Measurements from ENCODE around the gene TENT4B. TPM values are rescaled to one million over a fixed set of nuclear protein-coding genes. Genes with fewer than 3 reads are reported as not detected.

Gene TENT4B
- total RNA-seq: 10 to 100 TPM; 12.8 to 14.1 TPM
- polyA plus RNA-seq (2013, experiment 1 of 2): 9.3 TPM
- polyA plus RNA-seq (2013, experiment 2 of 2): 8.9 TPM
- long read RNA-seq, experiment 1, partial matches to known transcripts: 4 of 7 reads
- long read RNA-seq, experiment 1, other reads (novel, unspliced or antisense): 3 of 7 reads
- long read RNA-seq, experiment 2, full-length matches to known transcripts: 2 of 16 reads
- long read RNA-seq, experiment 2, partial matches to known transcripts: 10 of 16 reads
- long read RNA-seq, experiment 2, other reads (novel, unspliced or antisense): 4 of 16 reads
- long read RNA-seq, experiment 3, partial matches to known transcripts: 0 of 2 reads
- long read RNA-seq, experiment 3, other reads (novel, unspliced or antisense): 2 of 2 reads
- long read RNA-seq, experiment 4, partial matches to known transcripts: 4 of 4 reads
- long read RNA-seq, experiment 4, other reads (novel, unspliced or antisense): 0 of 4 reads

DNA sequence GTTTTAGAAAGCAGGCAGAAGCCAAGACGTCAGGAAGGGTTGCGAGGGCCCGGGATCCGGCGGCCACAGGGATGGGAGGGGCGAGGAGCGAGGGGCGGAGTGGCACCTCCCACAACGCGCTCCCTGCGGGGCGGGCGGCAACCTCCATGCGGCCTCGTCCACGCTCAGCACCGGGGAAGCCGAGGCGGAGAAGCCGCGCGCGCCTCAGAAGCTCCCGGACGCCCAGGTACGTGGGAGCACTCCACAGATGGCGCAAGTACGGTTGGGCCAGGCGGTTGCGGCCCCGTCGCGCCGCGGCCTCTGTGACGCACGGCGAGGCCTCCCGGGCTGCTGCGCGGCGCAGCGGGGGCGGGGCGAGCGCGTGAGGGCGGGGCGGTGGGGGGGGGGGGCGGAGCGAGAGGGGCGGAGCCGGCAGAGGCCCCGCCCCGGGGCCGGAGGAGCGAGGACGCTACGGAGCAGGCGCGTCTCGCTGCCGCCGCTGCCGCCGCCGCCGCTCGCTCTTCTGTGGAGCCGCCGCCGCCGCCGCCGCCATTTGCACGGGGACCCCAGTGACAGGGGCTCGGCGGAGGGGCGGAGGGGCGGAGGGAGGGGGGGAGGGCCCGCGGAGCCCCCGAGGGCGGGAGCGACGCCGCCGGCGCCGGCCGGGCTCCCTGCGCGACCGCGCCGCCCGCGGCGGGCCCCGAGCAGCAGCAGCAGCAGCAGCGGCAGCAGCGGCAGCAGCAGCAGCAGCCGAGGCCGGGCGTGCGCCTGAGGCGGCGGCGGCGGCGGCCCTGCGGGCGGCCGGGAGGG lies at the start of gene TENT4B:
Gene TENT4B (plus strand): TSS at position 500 of the 789 bp plus-strand sequence. CDS start 316 bp downstream, outside the sequence.
- peaks cover 17% of the 10 kb centered on the region for H3K4me1 Mint-ChIP-seq
- Histone ChIP-seq H3K9me3 (ENCODE audit: control insufficient read depth, low read length) (no peaks in the 10 kb centered on the region), H3K36me3 (ENCODE audit: control insufficient read depth, insufficient read depth, low read length) (no peaks in the 10 kb centered on the region), H3K4me3 (ENCODE audit: low read length) (peak within 1 kb of the TSS; percentile 93), H3K27ac (ENCODE audit: low read depth, low read length) (peak within 1 kb of the TSS; percentile 89), H3K4me1 (ENCODE audit: control insufficient read depth, insufficient read depth, low read length) (no peaks in the 10 kb centered on the region), H3K27me3 (ENCODE audit: control insufficient read depth, insufficient read depth, low read length, poor library complexity, severe bottlenecking) (no peaks in the 10 kb centered on the region), H3K9ac (ENCODE audit: extremely low read depth, low read length, poor library complexity, severe bottlenecking) (peak within 1 kb of the TSS; percentile 80)
- peak; percentile 93 for DNase-seq
- 1% methylated on average over 37 to 88 of the region's 114 CpGs for WGBS, 2 experiments (ENCODE audit: insufficient coverage in 1 of 2, insufficient read length in 1 of 2)
- TF ChIP-seq CTCF (conservative IDR thresholded peaks at IDR 0.05): no peak
- H3K4me3 Mint-ChIP-seq: peak within 1 kb of the TSS; percentile 72
- H3K36me3 Mint-ChIP-seq (ENCODE audit: low read depth): peaks cover 3% of the 10 kb centered on the region
- no peaks in the 10 kb centered on the region for H3K9me3 Mint-ChIP-seq
- peak within 1 kb of the TSS; percentile 91 for H3K27ac Mint-ChIP-seq
- no peaks in the 10 kb centered on the region for H3K27me3 Mint-ChIP-seq (ENCODE audit: insufficient read depth)

DNA sequence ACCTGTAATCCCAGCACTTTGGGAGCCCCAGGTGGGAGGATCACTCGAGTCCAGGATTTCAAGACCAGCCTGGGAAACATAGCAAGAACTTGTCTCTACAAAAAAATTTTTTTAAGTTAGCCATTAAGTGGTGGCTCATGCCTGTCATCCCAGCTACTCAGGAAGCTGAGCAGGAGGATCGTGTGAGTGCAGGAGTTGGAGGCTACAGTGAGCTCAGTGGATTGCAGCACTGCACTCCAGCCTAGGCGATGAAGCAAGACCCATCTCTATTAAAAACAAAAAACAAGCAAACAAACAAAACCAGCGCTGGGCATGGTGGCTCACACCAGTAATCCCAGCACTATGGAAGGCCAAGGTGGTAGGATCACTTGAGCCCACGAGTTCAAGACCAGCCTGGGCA lies 49.3 kb upstream of the TENT4B start:
- no peaks in the 10 kb centered on the region for H3K9me3 Mint-ChIP-seq
- WGBS, 2 experiments (ENCODE audit: insufficient coverage in 1 of 2, insufficient read length in 1 of 2): 93 to 95% methylated on average over 3 to 5 of the region's 5 CpGs

More for the DNA sequence above, 49.3 kb upstream of the TENT4B start:
- no peak for TF ChIP-seq CTCF (conservative IDR thresholded peaks at IDR 0.05)
- Mint-ChIP-seq H3K4me1 (no peaks in the 10 kb centered on the region), H3K36me3 (ENCODE audit: low read depth) (peaks cover 34% of the 10 kb centered on the region), H3K27ac (no peak overlapping the region), H3K4me3 (no peak overlapping the region), H3K27me3 (ENCODE audit: insufficient read depth) (no peaks in the 10 kb centered on the region)
- no peaks in the 10 kb centered on the region for H3K4me1 ChIP-seq (ENCODE audit: control insufficient read depth, insufficient read depth, low read length)
- no peak overlapping the region for H3K27ac ChIP-seq (ENCODE audit: low read depth, low read length)
- no peak for DNase-seq
- H3K9ac ChIP-seq (ENCODE audit: extremely low read depth, low read length, poor library complexity, severe bottlenecking): no peak overlapping the region
- H3K9me3 ChIP-seq (ENCODE audit: control insufficient read depth, low read length): no peaks in the 10 kb centered on the region
- no peak overlapping the region for H3K4me3 ChIP-seq (ENCODE audit: low read length)
- H3K27me3 ChIP-seq (ENCODE audit: control insufficient read depth, insufficient read depth, low read length, poor library complexity, severe bottlenecking): no peaks in the 10 kb centered on the region
- peaks cover 67% of the 10 kb centered on the region for H3K36me3 ChIP-seq (ENCODE audit: control insufficient read depth, insufficient read depth, low read length)
